ENCODE measurements around the gene LAD1. TPM values are rescaled to one million over a fixed set of nuclear protein-coding genes. Genes with fewer than 3 reads are reported as not detected.

Gene LAD1
- polyA plus RNA-seq, 1 donor from 2014 or later: not detected

DNA sequence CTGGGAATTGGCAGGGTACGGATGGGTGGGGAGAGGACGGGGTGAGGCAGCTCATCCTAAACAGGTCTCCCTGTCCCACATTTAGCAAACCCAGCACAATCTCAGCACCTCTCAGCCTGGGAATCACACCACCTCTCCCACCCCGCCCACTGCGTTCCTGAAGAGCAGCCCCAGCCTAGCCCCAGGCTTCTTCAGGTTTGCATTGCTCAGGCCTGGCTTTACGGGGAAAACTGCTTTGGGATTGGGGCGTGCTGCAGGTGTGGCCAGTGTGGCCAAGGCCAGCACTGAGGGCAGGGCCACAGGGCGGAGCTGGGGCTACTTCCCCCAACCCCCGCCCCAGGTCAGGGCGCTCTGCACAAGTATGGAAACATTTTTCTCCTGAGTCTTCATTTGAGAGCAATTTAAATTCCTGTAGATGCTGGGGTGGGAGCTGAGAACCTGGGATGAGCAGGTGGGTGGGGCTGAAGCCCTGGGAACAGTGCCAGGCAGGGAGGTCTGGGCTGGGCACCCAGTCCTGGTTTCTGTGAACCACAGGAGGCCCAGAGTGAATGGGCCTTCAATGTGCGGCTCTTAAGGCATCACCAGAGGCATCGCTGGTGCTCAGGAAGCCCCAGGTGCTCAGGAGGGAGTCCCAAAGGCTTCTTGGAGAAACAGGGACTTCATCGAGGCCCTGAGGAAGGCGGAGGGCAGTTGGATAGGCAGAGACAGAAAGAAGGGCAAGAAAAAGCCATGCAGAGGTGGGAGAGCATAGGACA is 45.8 kb downstream of the LAD1 start:
- TF ChIP-seq SMC3 (conservative IDR thresholded peaks at IDR 0.05; ENCODE audit: poor library complexity): no peak
- TF ChIP-seq EP300 (conservative IDR thresholded peaks at IDR 0.05; ENCODE audit: poor library complexity, severe bottlenecking): no peak
- TF ChIP-seq, protein P1, sequence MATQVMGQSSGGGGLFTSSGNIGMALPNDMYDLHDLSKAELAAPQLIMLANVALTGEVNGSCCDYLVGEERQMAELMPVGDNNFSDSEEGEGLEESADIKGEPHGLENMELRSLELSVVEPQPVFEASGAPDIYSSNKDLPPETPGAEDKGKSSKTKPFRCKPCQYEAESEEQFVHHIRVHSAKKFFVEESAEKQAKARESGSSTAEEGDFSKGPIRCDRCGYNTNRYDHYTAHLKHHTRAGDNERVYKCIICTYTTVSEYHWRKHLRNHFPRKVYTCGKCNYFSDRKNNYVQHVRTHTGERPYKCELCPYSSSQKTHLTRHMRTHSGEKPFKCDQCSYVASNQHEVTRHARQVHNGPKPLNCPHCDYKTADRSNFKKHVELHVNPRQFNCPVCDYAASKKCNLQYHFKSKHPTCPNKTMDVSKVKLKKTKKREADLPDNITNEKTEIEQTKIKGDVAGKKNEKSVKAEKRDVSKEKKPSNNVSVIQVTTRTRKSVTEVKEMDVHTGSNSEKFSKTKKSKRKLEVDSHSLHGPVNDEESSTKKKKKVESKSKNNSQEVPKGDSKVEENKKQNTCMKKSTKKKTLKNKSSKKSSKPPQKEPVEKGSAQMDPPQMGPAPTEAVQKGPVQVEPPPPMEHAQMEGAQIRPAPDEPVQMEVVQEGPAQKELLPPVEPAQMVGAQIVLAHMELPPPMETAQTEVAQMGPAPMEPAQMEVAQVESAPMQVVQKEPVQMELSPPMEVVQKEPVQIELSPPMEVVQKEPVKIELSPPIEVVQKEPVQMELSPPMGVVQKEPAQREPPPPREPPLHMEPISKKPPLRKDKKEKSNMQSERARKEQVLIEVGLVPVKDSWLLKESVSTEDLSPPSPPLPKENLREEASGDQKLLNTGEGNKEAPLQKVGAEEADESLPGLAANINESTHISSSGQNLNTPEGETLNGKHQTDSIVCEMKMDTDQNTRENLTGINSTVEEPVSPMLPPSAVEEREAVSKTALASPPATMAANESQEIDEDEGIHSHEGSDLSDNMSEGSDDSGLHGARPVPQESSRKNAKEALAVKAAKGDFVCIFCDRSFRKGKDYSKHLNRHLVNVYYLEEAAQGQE (IDR thresholded peaks at IDR 0.05; ENCODE audit: borderline replicate concordance): no peak
- no peak for TF ChIP-seq RAD21 (conservative IDR thresholded peaks at IDR 0.05)
- TF ChIP-seq MXI1 (conservative IDR thresholded peaks at IDR 0.05; ENCODE audit: poor library complexity, severe bottlenecking): no peak
- TF ChIP-seq TAF1 (IDR thresholded peaks at IDR 0.05; ENCODE audit: low read depth): no peak
- TF ChIP-seq, protein P2, sequence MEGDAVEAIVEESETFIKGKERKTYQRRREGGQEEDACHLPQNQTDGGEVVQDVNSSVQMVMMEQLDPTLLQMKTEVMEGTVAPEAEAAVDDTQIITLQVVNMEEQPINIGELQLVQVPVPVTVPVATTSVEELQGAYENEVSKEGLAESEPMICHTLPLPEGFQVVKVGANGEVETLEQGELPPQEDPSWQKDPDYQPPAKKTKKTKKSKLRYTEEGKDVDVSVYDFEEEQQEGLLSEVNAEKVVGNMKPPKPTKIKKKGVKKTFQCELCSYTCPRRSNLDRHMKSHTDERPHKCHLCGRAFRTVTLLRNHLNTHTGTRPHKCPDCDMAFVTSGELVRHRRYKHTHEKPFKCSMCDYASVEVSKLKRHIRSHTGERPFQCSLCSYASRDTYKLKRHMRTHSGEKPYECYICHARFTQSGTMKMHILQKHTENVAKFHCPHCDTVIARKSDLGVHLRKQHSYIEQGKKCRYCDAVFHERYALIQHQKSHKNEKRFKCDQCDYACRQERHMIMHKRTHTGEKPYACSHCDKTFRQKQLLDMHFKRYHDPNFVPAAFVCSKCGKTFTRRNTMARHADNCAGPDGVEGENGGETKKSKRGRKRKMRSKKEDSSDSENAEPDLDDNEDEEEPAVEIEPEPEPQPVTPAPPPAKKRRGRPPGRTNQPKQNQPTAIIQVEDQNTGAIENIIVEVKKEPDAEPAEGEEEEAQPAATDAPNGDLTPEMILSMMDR (IDR thresholded peaks at IDR 0.05; ENCODE audit: poor library complexity, severe bottlenecking): no peak
- TF ChIP-seq POLR2AphosphoS5 (IDR thresholded peaks at IDR 0.05): no peak
- TF ChIP-seq EZH2 (IDR thresholded peaks at IDR 0.05; ENCODE audit: borderline replicate concordance, insufficient read depth, low read length, poor library complexity, severe bottlenecking): no peak
- no peaks in the 10 kb centered on the region for H3K27me3 ChIP-seq (ENCODE audit: insufficient read depth, low read depth, low read length)
- H3K9me3 ChIP-seq (ENCODE audit: low read length): no peaks in the 10 kb centered on the region
- H3K36me3 ChIP-seq (ENCODE audit: insufficient read depth, low read length): no peaks in the 10 kb centered on the region
- no peaks in the 10 kb centered on the region for H3K9me2 ChIP-seq (ENCODE audit: insufficient read depth, low read length)
- H3K9ac ChIP-seq (ENCODE audit: low read length): no peak overlapping the region
- H4K20me1 ChIP-seq (ENCODE audit: insufficient read depth): no peaks in the 10 kb centered on the region
- no peaks in the 10 kb centered on the region for H3K79me2 ChIP-seq (replicated peaks; ENCODE audit: insufficient read depth, low read length)
- no peaks in the 10 kb centered on the region for H3F3A ChIP-seq (ENCODE audit: insufficient read depth, low read length, poor library complexity, severe bottlenecking)
- H3K4me3 ChIP-seq (ENCODE audit: low read length): no peak overlapping the region
- no peak overlapping the region for H3K27ac ChIP-seq (ENCODE audit: low read length)
- no peak overlapping the region for H3K4me2 ChIP-seq (ENCODE audit: low read length)
- no peak overlapping the region for H2AFZ ChIP-seq (ENCODE audit: low read depth, low read length)

DNA sequence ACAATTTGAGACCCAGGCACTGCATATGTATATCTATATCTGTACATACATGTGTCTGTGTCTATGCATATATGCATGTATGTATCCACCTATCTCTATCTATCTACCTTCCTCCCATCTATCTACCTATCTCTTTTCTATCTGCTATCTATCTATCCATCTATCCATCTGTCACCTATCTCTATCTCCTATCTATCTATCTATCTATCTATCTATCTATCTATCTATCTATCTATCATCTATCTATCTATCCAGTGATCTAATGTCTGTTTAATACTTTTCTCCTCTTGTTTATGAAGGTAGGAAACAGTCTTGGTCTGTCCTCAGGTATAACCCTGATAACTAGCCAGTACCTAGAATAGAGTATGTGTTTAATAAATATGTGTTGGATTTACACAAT is 47.5 kb downstream of the LAD1 start:
- no peaks in the 10 kb centered on the region for H4K20me1 ChIP-seq (ENCODE audit: insufficient read depth)
- H3K36me3 ChIP-seq (ENCODE audit: insufficient read depth, low read length): no peaks in the 10 kb centered on the region
- no peaks in the 10 kb centered on the region for H3K27me3 ChIP-seq (ENCODE audit: insufficient read depth, low read depth, low read length)
- H3K9me3 ChIP-seq (ENCODE audit: low read length): no peaks in the 10 kb centered on the region
- no peak overlapping the region for H3K4me3 ChIP-seq (ENCODE audit: low read length)
- no peak overlapping the region for H3K4me2 ChIP-seq (ENCODE audit: low read length)
- H3K9ac ChIP-seq (ENCODE audit: low read length): no peak overlapping the region
- no peak overlapping the region for H3K27ac ChIP-seq (ENCODE audit: low read length)
- TF ChIP-seq EZH2 (IDR thresholded peaks at IDR 0.05; ENCODE audit: borderline replicate concordance, insufficient read depth, low read length, poor library complexity, severe bottlenecking): no peak
- no peak for TF ChIP-seq EP300 (conservative IDR thresholded peaks at IDR 0.05; ENCODE audit: poor library complexity, severe bottlenecking)
- TF ChIP-seq, protein P1 (IDR thresholded peaks at IDR 0.05; ENCODE audit: borderline replicate concordance): no peak
- TF ChIP-seq TAF1 (IDR thresholded peaks at IDR 0.05; ENCODE audit: low read depth): no peak
- TF ChIP-seq SMC3 (conservative IDR thresholded peaks at IDR 0.05; ENCODE audit: poor library complexity): no peak
- no peak for TF ChIP-seq RAD21 (conservative IDR thresholded peaks at IDR 0.05)
- TF ChIP-seq POLR2AphosphoS5 (IDR thresholded peaks at IDR 0.05): no peak
- no peak for TF ChIP-seq MXI1 (conservative IDR thresholded peaks at IDR 0.05; ENCODE audit: poor library complexity, severe bottlenecking)
- TF ChIP-seq, protein P2 (IDR thresholded peaks at IDR 0.05; ENCODE audit: poor library complexity, severe bottlenecking): no peak
- H3F3A ChIP-seq (ENCODE audit: insufficient read depth, low read length, poor library complexity, severe bottlenecking): no peaks in the 10 kb centered on the region
- H3K9me2 ChIP-seq (ENCODE audit: insufficient read depth, low read length): no peaks in the 10 kb centered on the region
- H2AFZ ChIP-seq (ENCODE audit: low read depth, low read length): no peak overlapping the region
- no peaks in the 10 kb centered on the region for H3K79me2 ChIP-seq (replicated peaks; ENCODE audit: insufficient read depth, low read length)

All from neural cell (in vitro differentiated cells).